Prostate gland (tissue), 2 donors: ENCODE measurements around the gene BCL7A.

Experiments used
- POLR2A ChIP-seq: fragments of 450-650 bp; IDR thresholded peaks from one replicate; pipeline ENCODE4 v1.6.1; 2016; ENCODE audit warnings: antibody characterized with exemption, mild to moderate bottlenecking
- TF ChIP-seq, protein P1 (sequence below), 4 experiments: fragments of 200-600 bp in 2 of 4; fragments of 450-650 bp in 2 of 4; sonication (generic) in 2 of 4; IDR thresholded peaks; 1 replicate in 3 of 4; 2 replicates in 1 of 4; pipeline ENCODE4 v1.5.1; 2016 to 2019; ENCODE audit warnings: antibody characterized with exemption in 4 of 4, mild to moderate bottlenecking in 2 of 4, moderate library complexity in 2 of 4

DNA sequence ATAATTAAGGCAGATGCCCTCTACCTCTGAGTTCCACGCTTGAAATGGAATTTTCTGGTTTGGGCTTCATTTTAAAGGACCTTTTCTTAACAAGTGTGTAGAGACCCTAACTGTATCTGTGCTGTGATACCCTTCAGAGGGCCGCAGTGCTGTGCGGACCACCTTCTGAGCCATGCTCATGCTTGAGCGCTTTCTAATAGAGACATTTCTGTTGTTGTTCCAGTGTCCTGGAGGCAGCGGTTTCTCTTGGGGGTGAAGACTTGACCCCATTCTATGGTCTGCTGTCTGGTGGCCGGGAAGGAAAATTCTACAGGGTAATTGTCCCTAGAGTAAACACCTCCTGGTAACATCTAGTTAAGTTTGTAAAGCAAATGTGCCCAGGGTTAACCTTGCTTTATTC is 46.7 kb upstream of the BCL7A start:
- TF ChIP-seq, protein P1, sequence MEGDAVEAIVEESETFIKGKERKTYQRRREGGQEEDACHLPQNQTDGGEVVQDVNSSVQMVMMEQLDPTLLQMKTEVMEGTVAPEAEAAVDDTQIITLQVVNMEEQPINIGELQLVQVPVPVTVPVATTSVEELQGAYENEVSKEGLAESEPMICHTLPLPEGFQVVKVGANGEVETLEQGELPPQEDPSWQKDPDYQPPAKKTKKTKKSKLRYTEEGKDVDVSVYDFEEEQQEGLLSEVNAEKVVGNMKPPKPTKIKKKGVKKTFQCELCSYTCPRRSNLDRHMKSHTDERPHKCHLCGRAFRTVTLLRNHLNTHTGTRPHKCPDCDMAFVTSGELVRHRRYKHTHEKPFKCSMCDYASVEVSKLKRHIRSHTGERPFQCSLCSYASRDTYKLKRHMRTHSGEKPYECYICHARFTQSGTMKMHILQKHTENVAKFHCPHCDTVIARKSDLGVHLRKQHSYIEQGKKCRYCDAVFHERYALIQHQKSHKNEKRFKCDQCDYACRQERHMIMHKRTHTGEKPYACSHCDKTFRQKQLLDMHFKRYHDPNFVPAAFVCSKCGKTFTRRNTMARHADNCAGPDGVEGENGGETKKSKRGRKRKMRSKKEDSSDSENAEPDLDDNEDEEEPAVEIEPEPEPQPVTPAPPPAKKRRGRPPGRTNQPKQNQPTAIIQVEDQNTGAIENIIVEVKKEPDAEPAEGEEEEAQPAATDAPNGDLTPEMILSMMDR (IDR thresholded peaks at IDR 0.05): no peak
- no peak for TF ChIP-seq POLR2A
